Stimulated activated naive CD8-positive, alpha-beta T cell treated with anti-CD3 and anti-CD28 coated beads, Interleukin-15, amount 100 ng/mL, for 72 hours (primary cell): Measurements from ENCODE around the gene STK26.

Experiments used
- ATAC-seq: fragments of 150-1000 bp; cut with Tn5 transposase; 2 replicates; pipeline ENCODE4 v1.10.0; 2021; ENCODE audit warnings: mild to moderate bottlenecking, moderate library complexity
- DNase-seq, 2 donors: peaks; one replicate each; pipeline ENCODE4 v3.0.0; 2021 to 2022
- H3K27ac Mint-ChIP-seq, 2 donors: one replicate each; pipeline ENCODE4 v1.8.0; 2022; ENCODE audit warnings: mild to moderate bottlenecking in 2 of 2, mixed read lengths in 2 of 2, moderate library complexity in 2 of 2
- H3K27me3 Mint-ChIP-seq: one replicate; pipeline ENCODE4 v1.8.0; 2022; ENCODE audit warnings: mixed read lengths
- H3K4me1 Mint-ChIP-seq: one replicate; pipeline ENCODE4 v1.8.0; 2022; ENCODE audit warnings: mild to moderate bottlenecking, mixed read lengths
- H3K4me3 Mint-ChIP-seq, 2 donors: one replicate each; pipeline ENCODE4 v1.8.0; 2022; ENCODE audit warnings: mild to moderate bottlenecking in 2 of 2, mixed read lengths in 2 of 2, moderate library complexity in 1 of 2
- H3K9me3 Mint-ChIP-seq, 2 donors: one replicate each; pipeline ENCODE4 v1.8.0; 2022; ENCODE audit warnings: mixed read lengths in 2 of 2

STK26 gene

GRCh38 chrX:132101206-132101605, 78.1 kb downstream of the STK26 start:
- H3K4me1 Mint-ChIP-seq: no peaks in the 10 kb centered on the region
- H3K4me3 Mint-ChIP-seq: no peak overlapping the region
- ATAC-seq: no peak
- H3K27me3 Mint-ChIP-seq: no peaks in the 10 kb centered on the region
- DNase-seq: no peak
- no peak overlapping the region for H3K27ac Mint-ChIP-seq
- no peaks in the 10 kb centered on the region for H3K9me3 Mint-ChIP-seq

DNA sequence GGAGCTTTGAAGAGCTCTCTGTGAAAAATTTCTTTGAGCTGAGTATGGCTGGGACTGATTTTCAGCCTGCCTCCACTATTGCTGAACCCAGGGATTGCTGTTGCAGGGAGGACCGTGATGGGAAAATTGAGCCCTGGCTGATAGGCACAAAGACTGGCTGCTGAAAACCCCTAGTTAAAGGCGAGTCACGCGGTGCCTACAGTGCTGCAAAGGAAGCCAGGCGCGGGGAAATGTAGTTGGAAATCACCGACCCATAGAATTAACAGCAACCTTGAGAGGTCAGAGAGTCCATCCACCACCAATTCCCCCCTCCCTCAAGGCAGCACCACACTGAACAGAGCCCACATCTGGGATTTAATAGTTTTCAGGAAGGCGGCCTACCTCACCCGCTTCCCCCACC, 78.7 kb downstream of the STK26 start:
- H3K4me1 Mint-ChIP-seq: no peaks in the 10 kb centered on the region
- DNase-seq (no peak), ATAC-seq (no peak)
- no peak overlapping the region for H3K27ac Mint-ChIP-seq
- H3K4me3 Mint-ChIP-seq: no peak overlapping the region
- no peaks in the 10 kb centered on the region for H3K27me3 Mint-ChIP-seq
- H3K9me3 Mint-ChIP-seq: no peaks in the 10 kb centered on the region

GRCh38 chrX:132107291-132107690, 84.2 kb downstream of the STK26 start:
- Mint-ChIP-seq H3K4me3 (no peak overlapping the region), H3K27me3 (no peaks in the 10 kb centered on the region), H3K27ac (no peak overlapping the region), H3K4me1 (no peaks in the 10 kb centered on the region), H3K9me3 (no peaks in the 10 kb centered on the region)
- DNase-seq (no peak), ATAC-seq (no peak)

DNA sequence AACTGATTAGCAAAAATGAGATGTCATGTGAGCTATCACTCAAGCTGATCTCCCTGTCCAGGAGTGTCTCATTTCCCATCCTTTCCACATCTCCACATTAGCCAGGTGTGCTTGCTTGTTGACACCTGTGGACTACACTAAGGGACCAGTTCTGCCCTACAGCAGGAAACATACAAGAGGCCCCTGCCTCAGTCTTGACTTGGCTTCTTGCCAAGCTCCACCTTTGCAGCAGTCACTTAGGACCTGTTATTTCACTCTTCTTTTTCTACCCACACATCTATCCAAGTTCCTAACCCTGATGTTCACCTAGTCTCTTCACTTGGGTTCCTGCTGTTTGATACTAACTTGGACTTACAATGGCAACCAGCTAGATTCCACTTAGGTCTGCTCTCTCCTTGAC, 91.5 kb downstream of the STK26 start:
- no peak overlapping the region for H3K4me3 Mint-ChIP-seq
- H3K27me3 Mint-ChIP-seq: no peaks in the 10 kb centered on the region
- peak overlapping the region in 1 of 2 donors; percentile 92 for H3K27ac Mint-ChIP-seq
- H3K4me1 Mint-ChIP-seq: no peaks in the 10 kb centered on the region
- DNase-seq (no peak), ATAC-seq (no peak)
- H3K9me3 Mint-ChIP-seq: no peaks in the 10 kb centered on the region

GRCh38 chrX:132115792-132116191, 92.7 kb downstream of the STK26 start:
- DNase-seq (no peak), ATAC-seq (no peak)
- Mint-ChIP-seq H3K9me3 (no peaks in the 10 kb centered on the region), H3K27me3 (no peaks in the 10 kb centered on the region), H3K4me1 (no peaks in the 10 kb centered on the region), H3K27ac (no peak overlapping the region), H3K4me3 (no peak overlapping the region)

DNA sequence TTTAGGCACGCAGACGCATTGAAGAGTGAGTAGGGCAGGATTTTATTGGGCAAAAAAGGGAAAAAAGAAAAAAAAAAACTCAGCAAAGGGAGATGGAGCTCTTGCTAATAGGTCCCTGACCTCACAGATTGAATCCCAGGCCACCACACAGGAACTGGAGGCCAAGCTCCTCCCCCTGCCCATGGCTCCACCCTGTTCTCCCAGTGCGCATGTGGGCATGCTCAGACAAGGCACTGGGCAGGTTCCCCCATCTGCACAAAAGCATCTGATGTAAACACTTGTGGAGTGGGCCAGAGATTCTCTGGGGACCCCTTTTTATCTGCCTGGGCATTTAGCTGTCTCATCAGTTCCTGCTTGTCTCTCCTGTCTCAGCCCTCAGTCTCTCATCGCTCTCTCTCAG, 95.3 kb downstream of the STK26 start:
- Mint-ChIP-seq H3K27ac (no peak overlapping the region), H3K4me3 (no peak overlapping the region), H3K27me3 (no peaks in the 10 kb centered on the region), H3K4me1 (no peaks in the 10 kb centered on the region), H3K9me3 (no peaks in the 10 kb centered on the region)
- DNase-seq (no peak), ATAC-seq (no peak)

DNA sequence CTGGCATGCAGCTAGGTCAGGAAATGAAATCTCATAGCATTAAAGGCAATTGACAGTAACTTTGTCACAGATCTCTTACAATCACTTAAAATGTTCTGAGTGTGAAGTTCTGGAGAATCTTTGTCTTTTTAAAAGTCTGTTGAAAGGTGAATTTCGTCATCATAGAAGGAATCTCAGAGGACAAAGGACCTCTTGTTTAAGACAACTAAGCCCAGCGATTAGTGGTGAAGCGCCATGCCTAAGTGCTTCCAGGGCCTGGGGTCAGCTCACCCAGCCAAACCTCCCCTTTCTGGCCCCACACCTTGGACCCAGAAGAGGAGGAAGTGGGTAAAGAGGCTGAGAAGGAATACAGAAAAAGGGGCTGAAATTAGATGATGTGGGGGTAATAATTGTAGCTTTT, 96.2 kb downstream of the STK26 start:
- H3K27me3 Mint-ChIP-seq: no peaks in the 10 kb centered on the region
- ATAC-seq: no peak
- no peak overlapping the region for H3K27ac Mint-ChIP-seq
- no peaks in the 10 kb centered on the region for H3K9me3 Mint-ChIP-seq
- H3K4me3 Mint-ChIP-seq: no peak overlapping the region
- no peak for DNase-seq
- H3K4me1 Mint-ChIP-seq: no peaks in the 10 kb centered on the region

GRCh38 chrX:132119821-132120515, 96.9 kb downstream of the STK26 start:
- no peak for DNase-seq
- no peak overlapping the region for H3K4me3 Mint-ChIP-seq
- H3K27ac Mint-ChIP-seq: no peak overlapping the region
- no peaks in the 10 kb centered on the region for H3K27me3 Mint-ChIP-seq
- no peaks in the 10 kb centered on the region for H3K9me3 Mint-ChIP-seq
- H3K4me1 Mint-ChIP-seq: no peaks in the 10 kb centered on the region
- ATAC-seq: no peak

- no peaks in the 10 kb centered on the region for H3K9me3 Mint-ChIP-seq
- no peak overlapping the region for H3K27ac Mint-ChIP-seq
Measured at GRCh38 chrX:132120913-132121312, 97.8 kb downstream of the STK26 start.

More at GRCh38 chrX:132120913-132121312, 97.8 kb downstream of the STK26 start:
- ATAC-seq (no peak), DNase-seq (no peak)
- H3K4me1 Mint-ChIP-seq: no peaks in the 10 kb centered on the region
- no peaks in the 10 kb centered on the region for H3K27me3 Mint-ChIP-seq
- H3K4me3 Mint-ChIP-seq: no peak overlapping the region
